Sigmoid colon (tissue), 7 donors: ENCODE results near the gene CYB5R4. TPM values are rescaled to one million over a fixed set of nuclear protein-coding genes. Genes with fewer than 3 reads are reported as not detected.
A peak's percentile ranks its signal among the peaks of the same experiment; 100 is the strongest.

ENCODE experiments used
- DNase-seq: peaks from one replicate; pipeline ENCODE4 v3.0.0-alpha.2; 2019
- H3K27ac ChIP-seq, 4 donors: fragments of 200-600 bp; sonication (generic); one replicate each; pipeline ENCODE4 v1.5.1; 2016 to 2019; ENCODE audit warnings: mild to moderate bottlenecking in 1 of 4
- H3K27me3 ChIP-seq, 3 donors: fragments of 200-600 bp; sonication (generic); one replicate each; pipeline ENCODE4 v1.5.1; 2019; ENCODE audit warnings: mild to moderate bottlenecking in 1 of 3
- H3K36me3 ChIP-seq, 4 donors: fragments of 200-600 bp; sonication (generic); one replicate each; pipeline ENCODE4 v1.5.1; 2016 to 2019
- H3K4me1 ChIP-seq, 4 donors: fragments of 200-600 bp; sonication (generic); one replicate each; pipeline ENCODE4 v1.5.1; 2017 to 2019
- H3K4me3 ChIP-seq, 4 donors: fragments of 200-600 bp; sonication (generic); one replicate each; pipeline ENCODE4 v1.5.1; 2017 to 2019; ENCODE audit warnings: mild to moderate bottlenecking in 2 of 4, moderate library complexity in 1 of 4
- H3K9me3 ChIP-seq, 4 donors: fragments of 200-600 bp in 3 of 4; sonication (generic) in 3 of 4; one replicate each; pipeline versions ENCODE4 v1.5.1 to v1.6.1; 2013 to 2019
- EP300 ChIP-seq, 4 donors: sonication (generic); formaldehyde crosslinking; IDR thresholded peaks; one replicate each; pipeline ENCODE4 v1.6.1; 2017; ENCODE audit warnings: antibody characterized with exemption in 4 of 4
- POLR2A ChIP-seq, 2 donors: fragments of 450-650 bp; IDR thresholded peaks; one replicate each; pipeline ENCODE4 v1.6.1; 2016; ENCODE audit warnings: antibody characterized with exemption in 2 of 2, mild to moderate bottlenecking in 2 of 2, moderate library complexity in 2 of 2
- POLR2AphosphoS5 ChIP-seq, 4 donors: sonication (generic); formaldehyde crosslinking; IDR thresholded peaks; one replicate each; pipeline ENCODE4 v1.6.1; 2017; ENCODE audit warnings: antibody characterized with exemption in 4 of 4
- WGBS, 2 donors: extraction: QIAGEN DNeasy Blood & Tissue Kit; methylation state at CpG; one replicate each; pipeline ENCODE4 v1.1.7; 2013; 5-methylcytosine and 5-hydroxymethylcytosine counted together
- intact Hi-C: fragments of 100-400 bp; cut with DNase I; formaldehyde crosslinking; loops from one replicate; pipeline ENCODE4 v1.15.1; 2023
- polyA plus RNA-seq, 3 donors: library from polyadenylated mRNA; stranded (reverse); fragments of 200-250 nt; gene quantifications; one replicate each; pipeline ENCODE4 v1.2.3, GENCODE V29; 2013
- total RNA-seq, 4 donors: library from RNA; depleted of rRNA; stranded (reverse); fragments of >200 nt; gene quantifications; one replicate each; pipeline ENCODE4 v1.1.0, GENCODE V29; 2016
- TF ChIP-seq, protein P1 (sequence below), 4 experiments: fragments of 450-650 bp in 3 of 4; fragments of 200-600 bp in 1 of 4; IDR thresholded peaks; one replicate each; pipeline ENCODE4 v1.5.1; 2016 to 2019; ENCODE audit warnings: antibody characterized with exemption in 4 of 4, mild to moderate bottlenecking in 3 of 4, moderate library complexity in 2 of 4
- donor health status: healthy with polysubstance abuse.
- donor health status: Bipolar disorder and iron deficiency.
- donor health status: healthy.

Gene CYB5R4
- total and polyA plus RNA-seq, 7 donors: 9.7 to 35.6 (median 14.3) TPM

DNA sequence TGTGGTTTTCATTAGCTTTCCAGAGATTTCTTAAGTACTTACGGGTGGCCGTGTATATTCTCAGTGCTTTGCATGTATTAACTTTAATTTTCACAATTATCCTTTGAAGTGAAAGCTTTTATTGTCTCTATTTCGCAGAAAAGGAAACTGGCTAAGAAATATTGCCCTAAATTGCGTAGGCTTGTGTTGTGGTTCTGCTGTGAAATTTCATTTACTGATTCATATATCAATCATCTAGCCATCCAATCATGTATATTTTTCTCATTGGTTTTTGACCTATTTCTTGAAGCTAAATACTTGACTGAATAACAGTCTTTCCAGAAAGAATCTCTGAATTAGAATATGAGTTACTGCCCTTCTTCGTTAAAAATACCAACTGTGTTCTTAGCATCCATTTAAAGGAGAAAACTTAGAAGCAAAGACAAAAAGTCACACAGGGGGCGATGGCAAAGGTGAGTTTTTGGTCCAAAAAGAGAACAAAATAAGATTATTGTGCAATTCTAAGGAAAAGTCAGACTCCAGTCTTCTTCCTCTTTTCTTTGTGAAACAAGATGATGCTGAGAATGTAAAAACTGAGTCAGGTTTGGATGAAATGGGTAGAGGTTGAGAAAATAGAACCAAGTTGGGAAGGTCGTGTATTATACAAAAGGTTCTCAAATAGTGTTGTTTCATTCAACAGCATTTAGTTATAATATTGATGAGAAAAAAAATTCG lies 1.4 kb downstream of the CYB5R4 start:
- H3K9me3 ChIP-seq: no peaks in the 10 kb centered on the region
- no peak for DNase-seq
- peaks cover 0 to 35% (median 25%) of the 10 kb centered on the region in 4 donors for H3K4me1 ChIP-seq
- peaks cover 0 to 16% (median 4%) of the 10 kb centered on the region in 4 donors for H3K36me3 ChIP-seq
- no peak overlapping the region for H3K27ac ChIP-seq
- H3K4me3 ChIP-seq: peak overlapping the region; percentile 76 to 89 (median 82)
- TF ChIP-seq, protein P1, sequence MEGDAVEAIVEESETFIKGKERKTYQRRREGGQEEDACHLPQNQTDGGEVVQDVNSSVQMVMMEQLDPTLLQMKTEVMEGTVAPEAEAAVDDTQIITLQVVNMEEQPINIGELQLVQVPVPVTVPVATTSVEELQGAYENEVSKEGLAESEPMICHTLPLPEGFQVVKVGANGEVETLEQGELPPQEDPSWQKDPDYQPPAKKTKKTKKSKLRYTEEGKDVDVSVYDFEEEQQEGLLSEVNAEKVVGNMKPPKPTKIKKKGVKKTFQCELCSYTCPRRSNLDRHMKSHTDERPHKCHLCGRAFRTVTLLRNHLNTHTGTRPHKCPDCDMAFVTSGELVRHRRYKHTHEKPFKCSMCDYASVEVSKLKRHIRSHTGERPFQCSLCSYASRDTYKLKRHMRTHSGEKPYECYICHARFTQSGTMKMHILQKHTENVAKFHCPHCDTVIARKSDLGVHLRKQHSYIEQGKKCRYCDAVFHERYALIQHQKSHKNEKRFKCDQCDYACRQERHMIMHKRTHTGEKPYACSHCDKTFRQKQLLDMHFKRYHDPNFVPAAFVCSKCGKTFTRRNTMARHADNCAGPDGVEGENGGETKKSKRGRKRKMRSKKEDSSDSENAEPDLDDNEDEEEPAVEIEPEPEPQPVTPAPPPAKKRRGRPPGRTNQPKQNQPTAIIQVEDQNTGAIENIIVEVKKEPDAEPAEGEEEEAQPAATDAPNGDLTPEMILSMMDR (IDR thresholded peaks at IDR 0.05): no peak
- no peak for TF ChIP-seq EP300 (IDR thresholded peaks at IDR 0.05)
- TF ChIP-seq POLR2AphosphoS5 (IDR thresholded peaks at IDR 0.05): no peak
- no peak for TF ChIP-seq POLR2A (IDR thresholded peaks at IDR 0.05)
- intact Hi-C loops: no loop called here
- no peaks in the 10 kb centered on the region for H3K27me3 ChIP-seq
- 50 to 60% methylated on average over 8 of the region's 8 CpGs for WGBS, 2 donors

DNA sequence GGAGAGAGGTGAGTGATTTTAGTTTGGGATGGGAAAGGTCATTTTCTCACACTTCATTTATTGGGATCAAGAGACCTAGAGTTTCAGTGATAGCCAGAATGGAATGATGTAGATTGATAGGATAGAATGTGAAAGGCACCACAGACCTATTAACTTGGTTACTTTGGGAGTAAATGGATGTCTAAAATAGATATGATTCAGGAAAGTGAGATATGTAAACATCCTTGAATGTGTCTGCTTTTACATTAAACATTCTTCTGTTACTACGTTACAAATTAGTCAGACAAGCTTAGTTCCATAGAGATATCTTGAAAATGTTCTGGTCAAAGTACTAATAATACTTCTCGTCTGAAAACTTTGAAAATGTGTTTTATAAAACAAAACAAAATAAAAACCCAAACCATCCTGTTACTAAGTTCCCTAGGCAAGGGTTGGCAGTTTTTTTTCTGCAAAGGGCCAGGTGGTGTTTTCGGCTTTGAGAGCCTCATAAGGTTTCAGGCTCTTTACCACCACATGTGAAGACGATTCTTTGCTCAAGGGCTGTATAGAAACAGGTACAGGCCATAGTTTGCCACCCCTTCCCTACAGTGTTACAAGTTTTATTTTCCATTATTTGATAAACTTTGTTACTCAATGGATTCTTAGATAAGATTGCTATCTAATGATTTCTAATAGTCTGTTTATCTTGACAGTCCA lies 3.4 kb downstream of the CYB5R4 start:
- Histone ChIP-seq H3K4me3 (no peak overlapping the region), H3K36me3 (peaks cover 0 to 31% (median 4%) of the 10 kb centered on the region in 4 donors), H3K27me3 (no peaks in the 10 kb centered on the region), H3K4me1 (peaks cover 0 to 35% (median 27%) of the 10 kb centered on the region in 4 donors), H3K9me3 (peaks cover 0 to 6% (median 0%) of the 10 kb centered on the region in 4 donors), H3K27ac (no peak overlapping the region)
- no peak for DNase-seq
- WGBS, 2 donors: 69 to 84% methylated on average over 4 of the region's 4 CpGs
- TF ChIP-seq POLR2A (IDR thresholded peaks at IDR 0.05): no peak
- TF ChIP-seq, protein P1 (IDR thresholded peaks at IDR 0.05): no peak
- intact Hi-C loops: no loop called here

DNA sequence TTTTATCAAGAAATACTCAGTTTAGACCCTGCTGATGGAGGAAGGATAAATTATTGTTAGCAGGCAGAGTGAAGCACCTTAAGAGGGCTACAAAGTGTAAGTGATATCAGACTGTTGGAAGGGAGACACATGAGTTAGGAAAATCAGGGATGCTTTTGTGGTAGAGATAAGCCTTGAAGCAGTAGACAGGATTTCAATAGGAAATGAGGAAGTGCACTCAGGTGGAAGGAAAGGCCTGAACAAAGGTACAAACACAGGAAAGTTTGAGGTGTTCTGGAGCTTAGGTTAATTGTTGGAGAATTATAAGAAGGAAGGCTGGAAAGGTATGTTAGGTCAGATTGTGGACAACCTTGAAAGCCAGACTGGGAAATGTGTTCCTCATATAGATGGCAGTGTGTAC lies 7.6 kb downstream of the CYB5R4 start:
- Histone ChIP-seq H3K27ac (no peak overlapping the region), H3K27me3 (no peaks in the 10 kb centered on the region), H3K4me3 (no peak overlapping the region), H3K36me3 (peaks cover 0 to 32% (median 4%) of the 10 kb centered on the region in 4 donors), H3K9me3 (peaks cover 0 to 6% (median 0%) of the 10 kb centered on the region in 4 donors), H3K4me1 (peaks cover 0 to 18% (median 6%) of the 10 kb centered on the region in 4 donors)
- no peak for TF ChIP-seq POLR2A (IDR thresholded peaks at IDR 0.05)
- no peak for TF ChIP-seq EP300 (IDR thresholded peaks at IDR 0.05)
- TF ChIP-seq POLR2AphosphoS5 (IDR thresholded peaks at IDR 0.05): no peak
- TF ChIP-seq, protein P1 (IDR thresholded peaks at IDR 0.05): no peak
- intact Hi-C loops: no loop called here
- no peak for DNase-seq

DNA sequence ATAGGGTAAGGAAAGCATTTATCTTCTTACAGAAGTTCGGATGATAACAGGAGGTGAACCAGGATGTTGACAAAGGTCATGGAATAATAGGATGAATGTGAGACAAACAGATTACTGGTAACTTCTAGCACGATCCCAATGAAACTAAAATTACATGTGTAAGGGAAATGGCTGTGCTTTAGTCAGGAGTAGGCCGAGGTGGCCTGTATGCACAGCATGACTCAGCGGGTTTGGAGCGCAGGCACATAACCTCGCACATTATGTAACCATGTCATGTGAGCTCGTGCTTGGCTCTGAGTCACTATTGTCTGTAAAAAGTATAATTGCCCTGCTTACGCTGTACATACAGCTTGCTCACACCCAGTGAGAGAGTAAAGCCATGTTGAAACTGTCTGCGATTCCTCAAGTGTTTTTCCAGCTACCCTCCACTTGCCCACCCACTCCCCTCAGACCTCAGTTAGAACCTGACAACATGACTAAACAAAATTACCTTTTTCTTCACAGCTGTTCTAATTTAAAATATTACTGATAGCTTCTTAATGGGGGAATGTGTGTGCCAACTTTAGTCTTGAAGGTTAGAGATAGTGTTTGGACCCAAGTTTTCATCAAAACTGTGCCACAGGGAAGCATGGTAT lies 8.2 kb downstream of the CYB5R4 start:
- peaks cover 0 to 6% (median 0%) of the 10 kb centered on the region in 4 donors for H3K9me3 ChIP-seq
- no peak overlapping the region for H3K27ac ChIP-seq
- TF ChIP-seq POLR2AphosphoS5 (IDR thresholded peaks at IDR 0.05) (no peak), POLR2A (IDR thresholded peaks at IDR 0.05) (no peak), EP300 (IDR thresholded peaks at IDR 0.05) (no peak)
- TF ChIP-seq, protein P1 (IDR thresholded peaks at IDR 0.05): no peak
- H3K36me3 ChIP-seq: peaks cover 0 to 32% (median 4%) of the 10 kb centered on the region in 4 donors
- intact Hi-C loops: no loop called here
- no peak for DNase-seq
- no peak overlapping the region for H3K4me3 ChIP-seq
- WGBS, 2 donors: 89 to 90% methylated on average over 9 of the region's 9 CpGs
- H3K27me3 ChIP-seq: no peaks in the 10 kb centered on the region
- peaks cover 0 to 12% (median 3%) of the 10 kb centered on the region in 4 donors for H3K4me1 ChIP-seq
